ENCODE data around the gene STX8.

Gene STX8

GRCh38 chr17:9239793-9240658 is 335.6 kb downstream of the STX8 start:
- DNase-seq (ENCODE audit: low spot score), result peak; percentile 97

DNA sequence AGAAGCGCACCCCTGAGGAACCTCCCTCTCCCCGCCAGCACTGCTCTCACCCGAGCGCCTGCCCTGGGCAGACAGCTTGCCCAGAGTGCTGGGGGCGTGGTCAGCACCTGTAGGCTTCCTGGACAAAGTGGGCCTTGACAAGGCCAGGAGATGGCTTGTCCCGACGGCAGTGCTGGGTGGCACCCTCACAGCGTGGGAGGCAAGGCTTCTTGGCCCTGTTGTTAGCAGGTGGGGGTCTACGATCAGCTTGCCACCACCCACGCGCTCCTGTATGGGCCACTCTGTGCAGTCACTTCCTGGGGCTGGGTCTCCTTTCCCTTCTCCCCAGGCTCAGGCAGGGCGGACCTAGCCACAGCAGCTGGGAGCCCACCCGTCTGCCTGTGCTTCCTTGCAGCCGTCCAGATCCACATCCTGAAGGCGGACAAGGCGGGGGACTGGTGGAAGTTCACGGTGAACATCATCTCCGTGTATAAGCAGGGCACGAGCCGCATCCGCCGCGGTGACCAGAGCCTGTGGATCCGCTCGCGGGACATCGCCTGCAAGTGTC is 336.3 kb downstream of the STX8 start:
- DNase-seq (ENCODE audit: low spot score), result no peak

DNA sequence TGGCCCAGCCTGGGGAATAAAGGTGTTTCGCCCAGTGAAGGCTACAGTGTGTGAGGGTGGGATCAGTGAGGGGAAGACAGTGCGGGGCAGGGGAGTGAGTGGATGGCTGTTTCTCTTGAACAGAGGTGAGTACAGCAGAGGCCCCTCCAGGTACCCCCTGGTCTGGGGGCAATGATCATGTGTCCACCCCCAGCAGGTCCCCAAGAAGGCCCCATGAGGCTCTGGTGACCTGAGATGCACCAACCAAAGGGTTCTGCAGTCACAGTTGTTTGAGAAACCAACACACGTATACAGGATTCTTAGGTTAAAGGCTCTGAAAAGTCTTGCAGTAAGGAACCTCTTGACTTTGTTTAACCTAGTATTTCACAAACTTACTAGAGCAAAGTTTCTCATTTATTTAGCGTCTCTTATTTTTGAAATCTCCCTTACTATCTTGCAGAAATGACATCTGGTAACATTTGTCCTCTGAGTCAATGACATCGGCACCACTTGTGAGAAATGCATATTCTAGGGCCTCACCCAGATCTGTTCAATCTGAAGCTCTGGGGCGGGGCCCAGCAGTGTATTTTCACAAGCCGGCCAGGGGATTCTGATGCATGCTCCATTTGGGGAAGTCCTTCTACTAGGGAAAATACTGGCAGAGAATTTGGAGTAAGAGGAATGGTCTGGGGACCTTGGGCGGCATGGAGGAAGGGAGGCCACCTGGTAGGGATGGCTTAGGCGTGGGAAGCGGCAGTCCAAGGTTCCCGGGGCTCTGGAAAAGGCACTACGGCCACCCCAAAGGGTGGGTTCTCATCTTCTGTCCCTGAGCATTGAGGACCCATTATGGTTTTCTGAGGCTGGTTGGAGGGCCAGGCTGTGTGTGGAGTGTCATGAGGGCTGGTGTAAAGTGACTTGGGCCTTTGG is 337.0 kb downstream of the STX8 start:
- no peak for DNase-seq (ENCODE audit: low spot score)

GRCh38 chr17:9237661-9238301 is 337.8 kb downstream of the STX8 start:
- no peak for DNase-seq (ENCODE audit: low spot score)

DNA sequence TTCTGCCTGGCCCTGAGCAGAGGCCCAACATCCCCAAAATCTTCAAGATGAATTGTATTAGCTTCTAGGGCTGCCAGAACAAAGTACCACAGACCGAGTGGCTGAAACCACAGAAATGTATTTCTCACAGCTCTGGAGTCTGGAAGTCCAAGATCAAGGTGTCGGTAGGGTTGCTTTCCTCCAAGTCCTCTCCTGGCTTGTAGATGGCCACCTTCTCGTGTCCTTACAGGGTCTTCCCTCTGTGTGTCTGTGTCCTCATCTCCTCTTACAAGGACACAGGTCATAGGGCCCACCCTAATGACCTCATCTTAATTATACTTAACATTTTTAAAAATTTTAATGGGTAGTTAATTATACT is 338.6 kb downstream of the STX8 start:
- no peak for DNase-seq (ENCODE audit: low spot score)

DNA sequence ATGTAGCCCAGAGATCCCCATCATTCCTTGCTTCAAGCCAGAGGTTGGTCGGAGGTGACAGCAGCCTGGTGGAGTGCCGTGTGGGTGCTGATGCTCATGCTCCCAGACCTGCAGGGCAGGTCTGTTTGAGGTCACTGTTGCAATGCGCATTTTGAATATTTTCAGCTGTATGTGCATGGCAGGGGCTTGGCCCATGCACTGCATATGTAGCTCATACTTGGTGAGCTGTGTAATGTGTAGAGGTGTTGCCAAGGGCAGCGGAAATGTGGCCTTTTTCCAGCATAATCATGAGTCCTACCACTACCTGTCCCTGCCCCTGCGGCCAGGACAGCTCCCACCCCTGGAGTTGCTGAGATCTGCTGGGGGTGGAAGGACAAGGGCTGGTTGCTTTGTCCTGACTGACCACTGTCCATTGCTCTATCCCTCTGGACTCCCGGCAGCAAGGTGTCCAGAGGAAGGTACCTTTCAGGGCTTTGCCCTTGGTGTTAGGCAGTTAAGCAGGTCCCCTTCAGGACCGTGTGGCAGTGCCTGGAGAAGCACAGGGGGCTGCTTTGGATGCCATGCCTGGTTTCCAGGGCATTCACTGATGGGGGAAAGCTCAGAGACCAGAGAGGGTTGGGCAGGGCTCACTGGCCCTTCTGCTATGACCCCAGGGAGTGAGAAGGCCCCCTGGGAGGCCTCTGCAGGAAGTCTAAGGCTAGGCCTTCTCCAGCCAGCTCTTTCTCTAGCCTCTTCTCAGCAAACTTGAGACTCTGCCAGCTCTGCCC is 339.2 kb downstream of the STX8 start:
- DNase-seq (ENCODE audit: low spot score), result no peak

- no peak for DNase-seq (ENCODE audit: low spot score)
These were observed 340.3 kb downstream of the STX8 start for GRCh38 chr17:9235346-9235745.

GRCh38 chr17:9234389-9234945 is 341.2 kb downstream of the STX8 start:
- no peak for DNase-seq (ENCODE audit: low spot score)

- DNase-seq (ENCODE audit: low spot score), result no peak
These were observed 341.9 kb downstream of the STX8 start for GRCh38 chr17:9233761-9234160.

DNA sequence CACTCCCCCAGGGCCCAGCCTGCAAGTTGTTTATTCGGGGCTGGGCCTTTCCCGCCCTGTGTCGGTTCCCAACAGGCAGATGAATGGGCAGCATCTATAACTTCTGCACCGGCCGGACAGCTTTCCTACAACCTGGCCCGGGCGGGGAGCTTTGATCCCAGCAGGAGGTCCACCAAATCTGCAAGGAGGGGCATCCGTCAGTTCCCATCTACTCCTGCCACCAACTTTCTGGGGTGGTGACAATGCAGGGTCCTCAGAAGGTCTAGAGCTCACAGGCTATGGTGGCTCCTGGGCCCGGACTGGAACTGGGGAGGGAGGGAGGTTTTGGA is 342.4 kb downstream of the STX8 start:
- no peak for DNase-seq (ENCODE audit: low spot score)

DNA sequence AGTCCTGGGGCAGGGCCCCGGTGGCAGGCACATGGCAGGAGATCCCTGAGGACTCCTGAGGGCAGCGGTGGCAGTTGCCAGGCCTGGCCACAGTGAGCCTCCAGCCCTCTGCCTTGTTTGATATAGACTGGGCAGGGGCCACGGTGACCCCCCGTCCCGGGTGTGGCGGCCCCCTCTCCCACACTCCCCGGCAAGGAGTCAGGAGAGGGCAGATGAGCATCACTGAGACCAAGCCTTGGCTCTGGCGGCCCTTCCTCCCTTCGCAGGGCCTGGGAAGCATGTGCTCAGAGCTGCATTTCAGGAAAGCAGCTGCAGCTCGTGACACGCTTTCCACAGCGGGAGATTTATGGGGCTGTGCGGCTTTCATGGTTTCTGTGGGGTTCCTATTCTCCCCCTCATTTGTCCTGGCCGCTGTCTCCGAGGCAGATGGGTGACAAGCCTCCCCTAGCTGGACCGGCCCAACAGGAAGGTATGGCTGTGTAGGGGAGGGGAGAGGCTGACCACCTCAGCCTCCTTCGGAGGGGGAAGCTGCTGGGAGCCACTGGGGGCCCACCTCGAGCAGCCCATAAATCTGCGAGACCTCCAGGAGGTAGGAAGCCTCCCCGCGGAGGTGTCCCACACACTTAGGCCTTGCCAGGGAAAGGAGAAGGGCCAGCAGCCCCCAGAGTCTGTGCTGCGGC is 342.9 kb downstream of the STX8 start:
- DNase-seq (ENCODE audit: low spot score), result no peak

GRCh38 chr17:9232155-9232475 is 343.5 kb downstream of the STX8 start:
- DNase-seq (ENCODE audit: low spot score), result no peak

DNA sequence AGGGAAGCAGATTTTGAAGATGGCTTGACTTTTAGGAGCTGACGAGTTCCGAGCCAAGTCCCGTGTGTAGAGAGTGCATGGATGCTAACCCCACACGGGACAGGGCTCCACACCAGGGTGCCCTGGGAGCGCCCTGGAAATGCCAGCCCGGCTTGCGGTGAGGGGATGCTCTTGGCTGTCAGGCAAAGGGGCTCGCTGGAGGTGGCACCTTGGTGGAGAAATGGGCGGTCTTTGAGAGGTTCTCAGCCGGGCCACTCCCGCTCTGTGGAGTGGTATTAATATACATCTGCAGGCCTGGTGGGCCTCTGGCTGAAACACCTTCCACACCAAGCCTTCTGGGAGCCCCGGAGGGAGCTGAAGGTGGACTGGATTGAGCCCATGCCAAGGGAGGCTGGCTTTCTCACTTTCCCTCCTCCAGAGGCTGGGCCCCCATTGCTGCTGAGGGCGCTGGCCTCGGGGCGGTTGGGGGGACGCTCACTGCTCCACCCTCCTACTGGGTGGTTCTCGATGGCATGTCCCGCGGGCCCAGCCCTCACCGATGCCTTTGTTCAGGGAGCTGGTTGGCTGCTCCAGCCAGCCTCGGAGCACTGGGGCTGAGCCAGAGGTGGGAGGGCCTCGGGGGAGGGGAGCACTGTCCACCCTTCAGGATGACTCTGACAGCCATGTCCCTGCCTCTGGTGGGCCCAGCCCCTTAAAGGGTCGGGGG is 344.0 kb downstream of the STX8 start:
- no peak for DNase-seq (ENCODE audit: low spot score)

GRCh38 chr17:9230861-9231260 is 344.8 kb downstream of the STX8 start:
- DNase-seq (ENCODE audit: low spot score), result no peak

DNA sequence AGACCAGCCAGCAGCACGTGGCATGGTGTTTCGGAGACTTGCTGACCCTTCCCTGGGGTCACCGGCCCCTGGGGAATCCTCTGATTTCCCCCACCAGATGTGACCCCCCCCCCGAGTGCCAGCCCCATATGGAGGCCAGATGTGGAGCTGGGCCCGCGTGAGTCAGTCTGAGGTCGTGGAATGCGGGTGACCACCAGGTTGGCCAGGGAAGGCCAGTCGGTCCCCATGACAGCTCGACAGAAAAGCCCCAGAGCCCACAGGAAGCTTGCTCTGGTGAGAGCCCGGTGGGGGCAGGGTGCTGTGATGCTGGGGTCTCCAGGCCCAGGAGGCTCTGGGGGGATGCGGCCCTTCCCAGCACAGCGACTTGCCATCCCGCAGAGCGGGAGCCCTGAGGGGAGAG is 345.3 kb downstream of the STX8 start:
- no peak for DNase-seq (ENCODE audit: low spot score)

DNA sequence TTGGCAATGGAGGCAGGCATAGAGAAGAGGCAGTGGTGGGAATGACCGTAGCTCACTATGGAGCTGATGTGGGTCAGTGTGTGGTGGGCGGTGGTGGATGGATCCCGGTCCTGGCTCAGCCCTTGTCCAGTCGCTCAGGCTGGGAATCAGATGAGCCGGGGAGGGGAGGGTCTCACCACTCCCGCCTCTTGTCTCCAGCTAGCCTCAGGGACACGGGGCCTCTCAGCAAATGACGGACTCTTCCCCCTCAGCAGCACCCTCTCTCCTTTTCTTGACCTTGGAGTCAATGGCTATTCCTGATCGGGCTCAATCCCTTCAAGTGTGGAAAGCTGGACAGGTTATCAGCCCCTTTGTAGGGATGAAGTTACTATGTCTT is 345.8 kb downstream of the STX8 start:
- DNase-seq (ENCODE audit: low spot score), result no peak

DNA sequence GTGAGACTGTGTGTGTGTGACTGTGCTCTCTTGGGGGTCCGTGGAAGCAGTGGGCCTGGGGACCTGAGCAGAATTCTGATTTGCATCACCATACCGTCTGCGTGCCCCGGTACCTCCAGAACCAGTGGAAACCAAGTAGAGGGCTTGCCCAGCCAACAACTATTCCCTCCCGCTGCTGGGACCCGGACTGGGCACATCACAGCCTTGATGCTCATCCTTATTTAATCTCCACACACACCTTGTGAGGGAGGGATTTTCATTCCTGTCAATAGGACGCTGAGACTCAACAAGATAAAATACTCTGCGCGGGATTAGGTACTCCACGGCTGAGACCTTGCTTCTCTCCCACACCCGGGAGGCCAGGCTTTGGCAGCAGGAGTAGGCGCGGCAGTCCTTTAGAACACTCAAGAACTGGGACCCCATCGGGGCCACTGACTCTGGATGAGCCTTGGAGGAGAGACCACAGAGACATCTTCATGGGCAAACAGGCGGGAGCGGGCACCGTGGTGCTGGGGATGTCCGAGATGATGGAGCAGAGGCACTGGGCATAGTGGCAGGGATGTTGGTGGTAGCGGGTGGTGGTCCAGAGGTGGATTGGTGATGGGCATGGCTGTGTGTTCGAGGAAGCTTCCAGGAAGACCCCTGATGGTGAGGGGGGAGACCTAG is 346.3 kb downstream of the STX8 start:
- DNase-seq (ENCODE audit: low spot score), result no peak

GRCh38 chr17:9228408-9229159 is 347.0 kb downstream of the STX8 start:
- DNase-seq (ENCODE audit: low spot score), result no peak

DNA sequence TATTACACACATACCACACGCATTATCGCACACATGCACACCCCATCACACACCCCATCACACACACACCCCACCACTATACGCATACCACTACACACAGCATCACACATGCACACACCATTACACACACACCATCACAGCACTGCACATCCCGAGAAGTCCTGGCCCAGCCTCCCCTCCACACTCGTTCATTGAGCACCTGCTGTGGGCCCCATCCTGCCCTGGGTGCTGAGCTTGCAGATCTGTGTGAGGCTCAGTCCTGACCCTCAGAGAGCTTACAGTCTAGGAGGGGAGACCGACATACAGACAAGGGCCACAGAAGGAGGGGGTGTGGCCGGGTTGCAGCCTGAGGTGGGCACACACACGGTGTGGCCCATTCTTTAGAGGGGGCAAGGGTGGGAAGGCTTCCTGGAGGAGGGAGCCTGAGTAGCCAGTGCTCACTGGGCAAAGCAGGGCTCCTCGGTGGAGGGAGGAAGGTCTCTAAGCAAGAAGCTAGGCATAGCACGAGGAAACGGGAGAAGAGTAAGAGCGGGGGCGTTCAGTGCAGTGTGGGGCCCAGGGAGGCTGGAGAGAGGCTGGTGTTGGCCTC is 347.7 kb downstream of the STX8 start:
- DNase-seq (ENCODE audit: low spot score), result no peak

All from iPS-NIHi11 (cell line).